Osteocyte (in vitro differentiated cells): ENCODE results near the gene SLC22A23. TPM values are rescaled to one million over a fixed set of nuclear protein-coding genes. Genes with fewer than 3 reads are reported as not detected.

ENCODE experiments used
- DNase-seq: peaks from one replicate; pipeline ENCODE4 v3.0.0; 2021; ENCODE audit warnings: mixed read lengths; ENCODE audit not compliant: unreplicated experiment; ENCODE audit errors: extremely low spot score
- H3K27ac Mint-ChIP-seq: one replicate; pipeline ENCODE4 v1.8.0; 2021; ENCODE audit warnings: mild to moderate bottlenecking, mixed read lengths; ENCODE audit not compliant: unreplicated experiment
- H3K27me3 Mint-ChIP-seq: one replicate; pipeline ENCODE4 v1.8.0; 2021; ENCODE audit warnings: mixed read lengths; ENCODE audit not compliant: unreplicated experiment
- H3K36me3 Mint-ChIP-seq: one replicate; pipeline ENCODE4 v1.8.0; 2021; ENCODE audit warnings: mixed read lengths; ENCODE audit not compliant: unreplicated experiment
- H3K4me1 Mint-ChIP-seq: one replicate; pipeline ENCODE4 v1.8.0; 2021; ENCODE audit warnings: mixed read lengths; ENCODE audit not compliant: unreplicated experiment
- H3K4me3 Mint-ChIP-seq: one replicate; pipeline ENCODE4 v1.8.0; 2021; ENCODE audit warnings: mild to moderate bottlenecking, moderate library complexity, mixed read lengths; ENCODE audit not compliant: unreplicated experiment
- H3K9me3 Mint-ChIP-seq: one replicate; pipeline ENCODE4 v1.8.0; 2021; ENCODE audit warnings: mixed read lengths; ENCODE audit not compliant: unreplicated experiment
- total RNA-seq: library from RNA; stranded (reverse); gene quantifications from 2 replicates; pipeline ENCODE4 v1.2.1, GENCODE V29; 2021
- TF ChIP-seq, protein P1 (sequence below): fragments of 200-600 bp; sonication (generic); IDR thresholded peaks from 2 replicates; pipeline ENCODE4 v1.5.0; 2021; ENCODE audit warnings: antibody characterized with exemption, mild to moderate bottlenecking, moderate library complexity

Gene SLC22A23
- total RNA-seq, 1 donor from 2014 or later, result 10.4 TPM

DNA sequence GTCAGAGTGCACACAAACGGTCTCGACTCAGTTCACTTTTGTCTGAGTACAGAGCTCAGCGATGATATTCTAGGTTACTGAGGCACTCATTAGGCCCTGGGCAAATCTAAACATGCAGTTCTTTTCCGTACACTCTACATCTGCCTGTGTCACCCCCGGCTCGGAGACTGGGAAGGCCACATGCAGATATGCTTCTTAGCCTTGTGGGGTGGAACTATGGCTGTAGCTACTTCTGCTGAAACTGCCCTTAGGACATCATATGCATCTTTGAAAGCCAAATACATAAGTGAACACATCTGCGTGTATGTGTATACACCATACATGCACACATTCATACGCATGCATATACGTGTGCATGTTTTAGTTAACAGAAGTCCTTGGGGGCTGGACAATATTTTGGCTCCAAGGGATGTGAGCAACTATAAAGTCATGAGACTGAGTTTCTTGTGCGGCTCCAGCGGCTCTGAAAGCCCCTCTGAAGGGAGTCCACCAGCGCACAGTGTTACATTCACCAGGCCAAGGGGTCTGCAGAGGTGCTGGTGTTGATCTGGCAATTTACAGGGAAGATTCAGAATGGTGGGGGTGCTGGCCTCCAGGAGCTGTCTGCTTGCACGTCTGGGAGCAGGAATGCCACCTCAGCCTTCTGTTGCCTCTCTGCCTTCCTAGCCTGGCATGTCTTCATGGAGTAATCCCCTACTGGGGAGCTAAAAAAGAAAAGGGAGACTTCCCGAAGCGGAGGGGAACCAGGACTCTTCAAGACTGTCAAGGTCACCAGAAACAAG, 166.5 kb downstream of the SLC22A23 start:
- Mint-ChIP-seq H3K27me3 (no peaks in the 10 kb centered on the region), H3K36me3 (peaks cover 11% of the 10 kb centered on the region), H3K4me3 (no peak overlapping the region), H3K27ac (no peak overlapping the region), H3K9me3 (no peaks in the 10 kb centered on the region), H3K4me1 (peaks cover 8% of the 10 kb centered on the region)
- DNase-seq, result no peak
- TF ChIP-seq, protein P1, sequence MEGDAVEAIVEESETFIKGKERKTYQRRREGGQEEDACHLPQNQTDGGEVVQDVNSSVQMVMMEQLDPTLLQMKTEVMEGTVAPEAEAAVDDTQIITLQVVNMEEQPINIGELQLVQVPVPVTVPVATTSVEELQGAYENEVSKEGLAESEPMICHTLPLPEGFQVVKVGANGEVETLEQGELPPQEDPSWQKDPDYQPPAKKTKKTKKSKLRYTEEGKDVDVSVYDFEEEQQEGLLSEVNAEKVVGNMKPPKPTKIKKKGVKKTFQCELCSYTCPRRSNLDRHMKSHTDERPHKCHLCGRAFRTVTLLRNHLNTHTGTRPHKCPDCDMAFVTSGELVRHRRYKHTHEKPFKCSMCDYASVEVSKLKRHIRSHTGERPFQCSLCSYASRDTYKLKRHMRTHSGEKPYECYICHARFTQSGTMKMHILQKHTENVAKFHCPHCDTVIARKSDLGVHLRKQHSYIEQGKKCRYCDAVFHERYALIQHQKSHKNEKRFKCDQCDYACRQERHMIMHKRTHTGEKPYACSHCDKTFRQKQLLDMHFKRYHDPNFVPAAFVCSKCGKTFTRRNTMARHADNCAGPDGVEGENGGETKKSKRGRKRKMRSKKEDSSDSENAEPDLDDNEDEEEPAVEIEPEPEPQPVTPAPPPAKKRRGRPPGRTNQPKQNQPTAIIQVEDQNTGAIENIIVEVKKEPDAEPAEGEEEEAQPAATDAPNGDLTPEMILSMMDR, result no peak

DNA sequence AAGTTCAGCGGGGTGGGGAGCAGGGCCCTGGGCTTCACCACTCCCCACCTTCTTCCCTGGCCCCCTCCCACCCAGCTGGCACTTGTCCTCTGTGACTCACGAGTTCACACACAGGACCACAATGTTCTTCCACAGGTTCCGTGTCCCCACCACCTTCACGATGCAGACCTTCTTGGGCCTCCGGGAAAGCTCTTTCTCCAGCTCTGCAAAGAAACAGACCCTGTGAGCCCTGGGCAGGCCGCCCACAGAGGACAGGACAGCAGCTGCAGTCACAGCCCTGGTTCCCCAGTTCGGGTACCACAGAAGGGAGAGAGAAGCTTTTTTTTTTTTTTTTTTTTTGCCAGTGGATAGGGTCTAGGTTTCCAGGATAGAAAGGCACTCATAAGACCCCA, 167.2 kb downstream of the SLC22A23 start:
- no peak overlapping the region for H3K4me3 Mint-ChIP-seq
- peaks cover 9% of the 10 kb centered on the region for H3K4me1 Mint-ChIP-seq
- TF ChIP-seq, protein P1, result no peak
- H3K27me3 Mint-ChIP-seq, result no peaks in the 10 kb centered on the region
- H3K9me3 Mint-ChIP-seq, result no peaks in the 10 kb centered on the region
- no peak overlapping the region for H3K27ac Mint-ChIP-seq
- H3K36me3 Mint-ChIP-seq, result peaks cover 15% of the 10 kb centered on the region
- no peak for DNase-seq

DNA sequence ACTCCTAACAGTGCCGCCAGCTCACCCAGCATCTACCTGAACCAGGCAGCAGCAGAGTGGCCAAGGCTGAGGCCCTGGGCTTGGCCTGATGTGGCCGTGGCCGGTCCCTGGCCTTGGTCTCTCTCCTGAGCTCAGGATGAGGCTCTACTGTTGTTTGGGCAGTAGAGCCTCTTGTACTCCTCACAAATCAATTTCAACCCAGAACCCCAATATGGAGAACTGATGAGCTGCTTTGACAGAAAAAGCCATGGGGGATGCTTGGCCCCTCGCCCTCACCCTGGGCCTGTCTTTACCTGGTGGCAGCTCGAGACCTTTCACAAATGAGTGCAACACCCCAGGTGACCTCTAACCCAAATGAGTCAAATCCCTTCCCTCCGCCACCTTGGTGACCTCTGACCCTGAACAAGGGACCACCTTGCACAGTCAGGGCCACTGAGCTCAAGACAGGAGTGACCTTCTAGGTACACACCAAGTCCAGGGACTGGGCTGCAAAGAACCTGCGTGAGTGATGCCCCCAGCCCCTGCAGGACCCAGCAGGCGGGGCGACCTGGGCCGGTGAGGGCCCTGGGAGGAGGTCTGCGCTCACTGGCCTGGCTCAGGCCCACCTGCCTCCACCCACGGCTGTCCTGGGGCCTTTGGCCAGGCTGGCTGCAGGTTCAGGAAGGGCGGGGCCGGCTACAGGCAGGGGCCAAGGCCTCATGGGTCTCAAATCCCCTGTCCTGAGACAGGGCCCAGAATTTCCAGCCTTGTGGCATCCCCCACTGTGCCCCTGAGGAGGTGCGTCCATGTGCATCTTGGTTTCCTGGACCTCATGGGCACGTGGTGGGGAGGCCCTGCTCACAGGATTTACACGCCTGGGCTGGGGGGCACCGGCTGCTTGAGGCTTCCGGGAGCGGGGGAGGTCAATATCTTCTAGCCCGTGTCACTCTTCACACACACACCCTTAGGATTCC, 167.9 kb downstream of the SLC22A23 start:
- TF ChIP-seq, protein P1, result no peak
- H3K27ac Mint-ChIP-seq, result no peak overlapping the region
- H3K4me3 Mint-ChIP-seq, result no peak overlapping the region

DNA sequence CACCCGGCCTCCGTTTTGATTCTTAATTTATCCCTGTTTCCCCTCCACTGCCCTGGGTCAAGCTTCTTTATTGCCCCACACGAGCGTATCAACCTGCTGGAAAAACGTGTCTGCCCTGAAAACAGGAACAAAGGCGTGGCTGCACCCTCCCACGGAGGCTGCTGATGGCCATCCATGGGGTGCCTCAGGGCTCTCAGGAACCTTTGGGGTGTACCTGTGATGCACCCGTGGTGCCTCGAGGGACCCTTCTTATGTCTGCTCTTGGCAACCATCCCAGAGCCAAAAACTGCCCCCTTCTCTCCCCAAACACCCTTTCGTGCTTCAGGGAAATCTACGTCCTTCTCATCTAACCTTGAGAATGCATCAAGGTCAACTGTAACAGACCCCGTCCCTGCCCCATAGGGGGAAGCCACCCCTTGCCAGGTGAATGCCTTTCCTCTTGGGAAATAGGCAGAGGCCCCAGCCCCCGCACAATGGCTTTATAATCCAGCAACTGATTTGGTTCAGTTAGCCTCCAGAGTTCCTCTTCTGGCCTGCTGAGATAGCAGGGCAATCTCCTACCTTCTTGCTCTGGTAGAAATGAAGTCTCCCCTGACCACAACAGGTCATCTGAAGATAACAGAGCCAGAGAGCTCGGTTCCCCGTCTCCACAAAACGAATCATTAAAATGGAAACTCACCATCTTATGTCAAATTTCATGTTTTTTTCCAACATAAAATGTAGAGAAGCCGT, 168.7 kb downstream of the SLC22A23 start:
- no peak for DNase-seq
- Mint-ChIP-seq H3K36me3 (peaks cover 14% of the 10 kb centered on the region), H3K4me3 (no peak overlapping the region), H3K9me3 (no peaks in the 10 kb centered on the region), H3K4me1 (peaks cover 10% of the 10 kb centered on the region), H3K27me3 (no peaks in the 10 kb centered on the region), H3K27ac (no peak overlapping the region)
- TF ChIP-seq, protein P1, result no peak

More for the DNA sequence above, 167.9 kb downstream of the SLC22A23 start:
- Mint-ChIP-seq H3K36me3 (peaks cover 14% of the 10 kb centered on the region), H3K9me3 (no peaks in the 10 kb centered on the region), H3K27me3 (no peaks in the 10 kb centered on the region), H3K4me1 (peaks cover 10% of the 10 kb centered on the region)
- no peak for DNase-seq
